Upper lobe of left lung (tissue), 4 donors: ENCODE results near the gene HNRNPR.

Source experiments
- EP300 ChIP-seq, 4 donors: sonication (generic); formaldehyde crosslinking; IDR thresholded peaks; one replicate each; pipeline ENCODE4 v1.5.1; 2017; ENCODE audit warnings: antibody characterized with exemption in 4 of 4, control low read depth in 2 of 4
- POLR2A ChIP-seq, 4 donors: fragments of 450-650 bp; IDR thresholded peaks; one replicate each; pipeline ENCODE4 v1.5.1; 2016 to 2017; ENCODE audit warnings: antibody characterized with exemption in 4 of 4, mild to moderate bottlenecking in 2 of 4
- POLR2AphosphoS5 ChIP-seq, 2 donors: sonication (generic); formaldehyde crosslinking; IDR thresholded peaks; one replicate each; pipeline ENCODE4 v1.5.1; 2017; ENCODE audit warnings: antibody characterized with exemption in 2 of 2
- TF ChIP-seq, protein P1 (sequence below), 6 experiments: fragments of 450-650 bp in 4 of 6; fragments of 200-600 bp in 2 of 6; sonication (generic) in 2 of 6; IDR thresholded peaks; one replicate each; pipeline ENCODE4 v1.5.1; 2016 to 2019; ENCODE audit warnings: antibody characterized with exemption in 6 of 6

GRCh38 chr1:23288201-23288600 lies 55.9 kb downstream of the HNRNPR start:
- TF ChIP-seq, protein P1, sequence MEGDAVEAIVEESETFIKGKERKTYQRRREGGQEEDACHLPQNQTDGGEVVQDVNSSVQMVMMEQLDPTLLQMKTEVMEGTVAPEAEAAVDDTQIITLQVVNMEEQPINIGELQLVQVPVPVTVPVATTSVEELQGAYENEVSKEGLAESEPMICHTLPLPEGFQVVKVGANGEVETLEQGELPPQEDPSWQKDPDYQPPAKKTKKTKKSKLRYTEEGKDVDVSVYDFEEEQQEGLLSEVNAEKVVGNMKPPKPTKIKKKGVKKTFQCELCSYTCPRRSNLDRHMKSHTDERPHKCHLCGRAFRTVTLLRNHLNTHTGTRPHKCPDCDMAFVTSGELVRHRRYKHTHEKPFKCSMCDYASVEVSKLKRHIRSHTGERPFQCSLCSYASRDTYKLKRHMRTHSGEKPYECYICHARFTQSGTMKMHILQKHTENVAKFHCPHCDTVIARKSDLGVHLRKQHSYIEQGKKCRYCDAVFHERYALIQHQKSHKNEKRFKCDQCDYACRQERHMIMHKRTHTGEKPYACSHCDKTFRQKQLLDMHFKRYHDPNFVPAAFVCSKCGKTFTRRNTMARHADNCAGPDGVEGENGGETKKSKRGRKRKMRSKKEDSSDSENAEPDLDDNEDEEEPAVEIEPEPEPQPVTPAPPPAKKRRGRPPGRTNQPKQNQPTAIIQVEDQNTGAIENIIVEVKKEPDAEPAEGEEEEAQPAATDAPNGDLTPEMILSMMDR (IDR thresholded peaks at IDR 0.05), result no peak
- TF ChIP-seq POLR2A (IDR thresholded peaks at IDR 0.05) (no peak), POLR2AphosphoS5 (IDR thresholded peaks at IDR 0.05) (no peak), EP300 (IDR thresholded peaks at IDR 0.05) (no peak)
